Measurements from ENCODE around the gene FAM241A. TPM values are rescaled to one million over a fixed set of nuclear protein-coding genes. Genes with fewer than 3 reads are reported as not detected.

FAM241A gene
- total RNA-seq, 1 donor = 1.3 TPM

DNA sequence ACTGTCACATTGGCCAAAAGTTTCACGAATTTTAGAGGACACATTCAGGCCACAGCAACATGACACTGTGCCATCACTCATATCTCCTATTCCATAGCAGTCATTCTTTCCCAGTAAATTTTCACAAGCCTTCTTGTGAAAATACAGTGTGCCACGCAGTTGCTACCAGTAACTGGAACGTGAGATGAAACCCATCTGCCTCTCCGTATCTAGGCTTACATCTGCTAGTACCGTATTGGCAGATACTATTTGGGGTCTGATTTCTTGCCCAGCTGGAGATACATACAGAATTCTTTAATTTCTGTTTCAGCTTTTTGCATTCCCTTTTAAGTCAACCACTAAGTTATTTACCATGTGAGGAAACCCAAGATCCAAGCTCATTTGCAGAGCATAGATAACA, 8.7 kb upstream of the FAM241A start:
- TF ChIP-seq, protein P1, sequence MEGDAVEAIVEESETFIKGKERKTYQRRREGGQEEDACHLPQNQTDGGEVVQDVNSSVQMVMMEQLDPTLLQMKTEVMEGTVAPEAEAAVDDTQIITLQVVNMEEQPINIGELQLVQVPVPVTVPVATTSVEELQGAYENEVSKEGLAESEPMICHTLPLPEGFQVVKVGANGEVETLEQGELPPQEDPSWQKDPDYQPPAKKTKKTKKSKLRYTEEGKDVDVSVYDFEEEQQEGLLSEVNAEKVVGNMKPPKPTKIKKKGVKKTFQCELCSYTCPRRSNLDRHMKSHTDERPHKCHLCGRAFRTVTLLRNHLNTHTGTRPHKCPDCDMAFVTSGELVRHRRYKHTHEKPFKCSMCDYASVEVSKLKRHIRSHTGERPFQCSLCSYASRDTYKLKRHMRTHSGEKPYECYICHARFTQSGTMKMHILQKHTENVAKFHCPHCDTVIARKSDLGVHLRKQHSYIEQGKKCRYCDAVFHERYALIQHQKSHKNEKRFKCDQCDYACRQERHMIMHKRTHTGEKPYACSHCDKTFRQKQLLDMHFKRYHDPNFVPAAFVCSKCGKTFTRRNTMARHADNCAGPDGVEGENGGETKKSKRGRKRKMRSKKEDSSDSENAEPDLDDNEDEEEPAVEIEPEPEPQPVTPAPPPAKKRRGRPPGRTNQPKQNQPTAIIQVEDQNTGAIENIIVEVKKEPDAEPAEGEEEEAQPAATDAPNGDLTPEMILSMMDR (IDR thresholded peaks at IDR 0.05; ENCODE audit: insufficient read depth, low read depth, low read length) = no peak
- H3K4me3 ChIP-seq (ENCODE audit: low read depth, low read length) = no peak overlapping the region
- DNase-seq (ENCODE audit: low read depth) = no peak

DNA sequence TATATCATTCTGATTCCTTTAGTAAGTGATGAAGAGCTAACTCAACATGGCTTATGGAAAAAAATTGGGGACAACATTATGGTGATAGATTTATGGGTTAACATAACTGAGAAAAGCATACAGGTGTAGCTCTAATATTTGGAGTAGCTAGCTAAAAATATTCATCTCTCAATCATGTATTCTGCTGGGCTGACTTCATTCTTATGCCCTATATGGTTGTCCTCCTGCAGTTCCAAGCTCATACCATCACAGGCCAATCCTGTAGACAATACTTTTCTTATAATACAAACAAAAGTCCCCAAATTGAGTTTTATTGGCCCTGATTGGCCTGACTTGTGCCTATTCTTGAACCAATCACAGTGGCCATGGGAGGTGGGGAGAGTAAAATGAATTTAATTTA, 6.7 kb upstream of the FAM241A start:
- no peak for DNase-seq (ENCODE audit: low read depth)
- H3K4me3 ChIP-seq (ENCODE audit: low read depth, low read length) = no peak overlapping the region
- TF ChIP-seq, protein P1 (IDR thresholded peaks at IDR 0.05; ENCODE audit: insufficient read depth, low read depth, low read length) = no peak

DNA sequence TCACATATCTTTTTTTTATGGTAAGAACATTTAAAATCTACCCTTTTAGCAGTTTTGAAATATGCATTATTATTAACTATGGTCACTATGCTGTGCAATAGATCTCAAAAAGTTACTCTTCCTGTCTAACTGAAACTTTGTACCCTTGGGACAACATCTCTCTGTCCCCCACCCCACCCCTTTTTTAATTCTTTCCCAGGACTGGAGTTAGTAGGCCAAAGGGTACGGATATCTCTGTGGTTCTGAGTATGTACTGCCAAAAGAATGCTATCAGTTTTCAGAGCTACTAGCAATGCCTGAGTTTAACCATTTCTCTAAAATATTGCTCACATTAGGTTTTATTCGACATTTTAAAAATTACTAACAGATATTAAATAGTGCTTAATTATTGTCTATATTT, 4.7 kb upstream of the FAM241A start:
- TF ChIP-seq, protein P1 (IDR thresholded peaks at IDR 0.05; ENCODE audit: insufficient read depth, low read depth, low read length) = no peak
- DNase-seq (ENCODE audit: low read depth) = peak; percentile 23
- H3K4me3 ChIP-seq (ENCODE audit: low read depth, low read length) = no peak overlapping the region

DNA sequence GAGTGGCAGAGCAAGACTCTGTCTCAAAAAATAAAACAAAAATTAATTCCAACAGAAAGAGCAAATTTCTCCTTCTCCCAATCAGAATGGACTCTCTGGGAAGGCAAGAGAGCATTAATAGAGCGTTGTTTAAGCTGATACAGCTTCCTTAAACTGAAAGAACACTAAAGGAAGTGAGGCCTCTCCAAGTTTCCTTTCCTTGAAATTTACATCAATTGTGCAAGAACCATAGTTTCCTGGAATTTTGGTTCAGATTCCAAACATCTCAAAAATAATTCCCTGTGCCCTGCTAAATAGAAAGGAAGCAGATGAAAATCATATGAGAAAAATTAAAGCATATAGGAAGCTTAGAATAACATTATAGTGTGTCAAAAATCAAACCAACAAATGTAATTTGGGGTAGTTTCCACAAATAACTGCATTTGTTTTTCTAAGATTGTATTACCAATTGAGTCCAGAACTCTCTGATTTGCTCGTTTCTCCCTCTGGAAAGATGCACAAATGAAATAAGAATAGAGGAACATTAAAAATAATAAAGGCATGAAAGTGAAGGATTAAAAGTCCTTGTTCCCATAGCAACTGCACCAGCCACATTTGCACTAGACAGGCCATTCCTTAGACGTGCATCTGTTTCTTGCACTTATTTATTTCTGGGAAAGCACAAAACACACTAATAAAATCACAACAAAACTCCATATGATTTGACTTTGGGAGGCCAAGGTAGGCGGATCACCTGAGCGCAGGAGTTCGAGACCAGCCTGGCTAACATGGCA, 3.7 kb upstream of the FAM241A start:
- H3K4me3 ChIP-seq (ENCODE audit: low read depth, low read length) = no peak overlapping the region
- DNase-seq (ENCODE audit: low read depth) = no peak
- TF ChIP-seq, protein P1 (IDR thresholded peaks at IDR 0.05; ENCODE audit: insufficient read depth, low read depth, low read length) = no peak

DNA sequence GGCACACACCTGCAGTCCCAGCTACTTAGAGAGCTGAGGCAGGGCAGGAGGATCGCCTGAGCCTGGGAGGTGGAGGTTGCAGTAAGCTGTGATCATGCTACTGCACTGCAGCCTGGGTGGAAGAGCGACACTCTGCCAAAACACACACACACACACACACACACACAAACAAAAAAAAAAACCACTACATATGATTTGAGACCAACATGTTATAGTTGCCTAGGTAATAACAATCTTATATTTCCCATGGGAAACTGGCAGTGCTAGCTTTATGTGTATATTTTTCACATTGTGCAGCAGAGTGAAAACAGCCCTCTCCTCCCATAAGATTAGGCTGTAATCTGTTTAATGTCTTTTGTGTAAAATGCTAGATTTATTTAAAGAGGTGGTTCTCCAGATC, 3.1 kb upstream of the FAM241A start:
- DNase-seq (ENCODE audit: low read depth) = no peak
- TF ChIP-seq, protein P1 (IDR thresholded peaks at IDR 0.05; ENCODE audit: insufficient read depth, low read depth, low read length) = no peak
- H3K4me3 ChIP-seq (ENCODE audit: low read depth, low read length) = no peak overlapping the region

DNA sequence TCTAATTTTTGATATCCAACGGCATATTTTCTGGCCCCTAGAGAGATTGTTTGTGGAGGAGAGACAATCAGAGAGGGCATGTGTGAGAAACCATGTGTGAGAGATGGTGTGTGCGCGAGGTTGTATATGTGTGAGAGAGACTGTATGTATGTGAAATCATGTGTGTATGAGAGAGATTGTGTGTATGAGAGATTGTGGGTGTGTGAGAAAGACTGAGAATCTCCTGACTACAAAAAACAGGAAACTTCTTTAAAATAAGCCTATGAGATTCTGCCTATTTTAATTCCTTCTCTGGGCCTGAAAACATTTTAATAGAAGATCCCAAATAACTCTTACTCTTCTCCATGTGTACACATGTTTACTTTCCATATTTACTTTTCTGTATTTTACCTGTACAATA, 1.5 kb upstream of the FAM241A start:
- DNase-seq (ENCODE audit: low read depth) = no peak
- TF ChIP-seq, protein P1 (IDR thresholded peaks at IDR 0.05; ENCODE audit: insufficient read depth, low read depth, low read length) = no peak
- H3K4me3 ChIP-seq (ENCODE audit: low read depth, low read length) = no peak overlapping the region
